Measurements from ENCODE around the gene ARMCX5. TPM values are rescaled to one million over a fixed set of nuclear protein-coding genes. Genes with fewer than 3 reads are reported as not detected.

ARMCX5 gene
- total RNA-seq, 1 donor from 2014 or later, result 7.4 TPM

Other genes starting within 250 kb of the ARMCX5 start
- gene NXF2B, start 159.5 kb upstream of the ARMCX5 start, total RNA-seq, result not detected
- gene TCP11X2, start 127.7 kb upstream of the ARMCX5 start, total RNA-seq, result not detected
- not detected for gene TMSB15A, start 82.8 kb upstream of the ARMCX5 start, total RNA-seq
- gene GPRASP1, start 52.0 kb downstream of the ARMCX5 start, total RNA-seq, result 26.7 TPM
- gene GPRASP2, start 112.9 kb downstream of the ARMCX5 start, total RNA-seq, result 14.4 TPM
- 7.4 TPM for gene GPRASP3, start 121.2 kb downstream of the ARMCX5 start, total RNA-seq

Measured in sciatic nerve (tissue), 1 donor.